Osteoblast (primary cell): Measurements from ENCODE around the gene CD40LG. TPM values are rescaled to one million over a fixed set of nuclear protein-coding genes. Genes with fewer than 3 reads are reported as not detected.

Experiments
- DNase-seq: peaks from one replicate; pipeline ENCODE4 v3.0.0; 2011; ENCODE audit warnings: low spot score, mixed read lengths; ENCODE audit not compliant: insufficient read length; ENCODE audit errors: missing footprints
- H2AFZ ChIP-seq: 2 replicates; pipeline ENCODE4 v1.6.0; 2011; ENCODE audit warnings: mild to moderate bottlenecking, low read length
- H3K27ac ChIP-seq: 2 replicates; pipeline ENCODE4 v1.5.1; 2011; ENCODE audit warnings: mild to moderate bottlenecking, low read depth, low read length, moderate library complexity
- H3K27me3 ChIP-seq: 2 replicates; pipeline ENCODE4 v1.6.0; 2012; ENCODE audit warnings: mild to moderate bottlenecking, control low read depth, inconsistent platforms, low read length, moderate library complexity; ENCODE audit not compliant: insufficient read depth
- H3K36me3 ChIP-seq: 2 replicates; pipeline ENCODE4 v1.5.1; 2011; ENCODE audit warnings: mild to moderate bottlenecking, low read length, control low read depth, moderate library complexity; ENCODE audit not compliant: insufficient read depth
- H3K4me1 ChIP-seq: 2 replicates; pipeline ENCODE4 v1.5.1; 2011; ENCODE audit warnings: mild to moderate bottlenecking, low read length, control low read depth, moderate library complexity; ENCODE audit not compliant: insufficient read depth
- H3K4me2 ChIP-seq: 2 replicates; pipeline ENCODE4 v1.6.0; 2011; ENCODE audit warnings: mild to moderate bottlenecking, low read length; ENCODE audit not compliant: insufficient read depth
- H3K4me3 ChIP-seq: fragments of 200-600 bp; sonication (generic); 3 replicates; pipeline ENCODE4 v1.5.1; 2012; ENCODE audit warnings: mild to moderate bottlenecking, low read length, inconsistent platforms; ENCODE audit not compliant: insufficient read depth
- H3K79me2 ChIP-seq: 2 replicates; pipeline ENCODE4 v1.6.0; 2012; ENCODE audit warnings: mild to moderate bottlenecking, low read length, control low read depth, inconsistent platforms; ENCODE audit not compliant: insufficient read depth
- H3K9me3 ChIP-seq: 2 replicates; pipeline ENCODE4 v1.5.1; 2011; ENCODE audit warnings: low read depth, low read length, control low read depth
- H4K20me1 ChIP-seq: 2 replicates; pipeline ENCODE4 v1.6.0; 2012; ENCODE audit warnings: mild to moderate bottlenecking, low read length, control low read depth; ENCODE audit not compliant: insufficient read depth
- total RNA-seq: library from RNA; depleted of rRNA; stranded (reverse); fragments of >200 nt; gene quantifications from 2 replicates; pipeline ENCODE4 v1.2.3, GENCODE V29; 2012
- TF ChIP-seq, protein P1 (sequence below): IDR thresholded peaks from 2 replicates; pipeline ENCODE4 v1.5.1; 2011; ENCODE audit warnings: mild to moderate bottlenecking, low read depth, low read length, moderate library complexity; ENCODE audit errors: extremely low read depth

Gene CD40LG
- total RNA-seq, 1 donor: not detected

DNA sequence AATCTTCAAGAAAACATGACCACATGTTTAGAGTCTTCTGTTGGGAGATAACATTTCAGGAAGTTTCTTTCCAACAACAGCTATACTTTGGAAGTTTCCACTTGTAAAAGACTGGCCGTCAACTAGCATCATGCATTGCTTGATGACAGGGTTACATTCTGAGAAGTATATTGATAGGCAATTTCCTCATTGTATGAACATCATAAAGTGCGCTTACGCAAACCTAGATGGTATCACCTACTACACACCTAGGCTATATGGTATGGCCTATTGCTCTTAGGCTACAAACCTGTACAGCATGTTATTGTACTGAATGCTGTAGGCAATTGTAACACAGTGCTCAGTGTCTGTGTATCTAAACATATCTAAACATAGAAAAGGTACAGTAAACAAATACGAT, 25.4 kb upstream of the CD40LG start:
- DNase-seq: no peak
- Histone ChIP-seq H3K4me1 (no peaks in the 10 kb centered on the region), H2AFZ (no peak overlapping the region), H4K20me1 (no peaks in the 10 kb centered on the region), H3K79me2 (no peaks in the 10 kb centered on the region), H3K27me3 (peaks cover 3% of the 10 kb centered on the region), H3K4me3 (no peak overlapping the region), H3K9me3 (no peaks in the 10 kb centered on the region), H3K27ac (no peak overlapping the region), H3K4me2 (no peak overlapping the region), H3K36me3 (no peaks in the 10 kb centered on the region)
- TF ChIP-seq, protein P1, sequence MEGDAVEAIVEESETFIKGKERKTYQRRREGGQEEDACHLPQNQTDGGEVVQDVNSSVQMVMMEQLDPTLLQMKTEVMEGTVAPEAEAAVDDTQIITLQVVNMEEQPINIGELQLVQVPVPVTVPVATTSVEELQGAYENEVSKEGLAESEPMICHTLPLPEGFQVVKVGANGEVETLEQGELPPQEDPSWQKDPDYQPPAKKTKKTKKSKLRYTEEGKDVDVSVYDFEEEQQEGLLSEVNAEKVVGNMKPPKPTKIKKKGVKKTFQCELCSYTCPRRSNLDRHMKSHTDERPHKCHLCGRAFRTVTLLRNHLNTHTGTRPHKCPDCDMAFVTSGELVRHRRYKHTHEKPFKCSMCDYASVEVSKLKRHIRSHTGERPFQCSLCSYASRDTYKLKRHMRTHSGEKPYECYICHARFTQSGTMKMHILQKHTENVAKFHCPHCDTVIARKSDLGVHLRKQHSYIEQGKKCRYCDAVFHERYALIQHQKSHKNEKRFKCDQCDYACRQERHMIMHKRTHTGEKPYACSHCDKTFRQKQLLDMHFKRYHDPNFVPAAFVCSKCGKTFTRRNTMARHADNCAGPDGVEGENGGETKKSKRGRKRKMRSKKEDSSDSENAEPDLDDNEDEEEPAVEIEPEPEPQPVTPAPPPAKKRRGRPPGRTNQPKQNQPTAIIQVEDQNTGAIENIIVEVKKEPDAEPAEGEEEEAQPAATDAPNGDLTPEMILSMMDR: no peak

DNA sequence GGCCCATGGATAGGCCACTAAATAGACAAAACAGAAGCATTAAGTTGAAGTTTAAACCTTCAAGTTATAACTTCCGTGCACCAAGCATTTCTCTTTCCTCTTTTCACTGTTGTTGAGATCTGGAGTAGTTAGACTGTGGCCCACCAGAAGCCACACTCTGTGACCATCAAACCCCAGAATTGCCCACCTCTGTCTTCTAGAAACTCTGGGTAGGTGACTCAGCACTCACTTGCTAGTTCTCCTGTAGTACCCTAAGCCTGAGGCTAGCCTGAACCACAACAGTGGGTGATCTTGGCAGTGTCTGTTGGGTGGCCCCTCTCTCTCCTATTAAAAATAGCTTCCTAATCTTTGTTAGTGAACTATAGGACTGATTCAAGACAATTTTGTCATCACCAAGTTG, 24.6 kb upstream of the CD40LG start:
- Histone ChIP-seq H2AFZ (no peak overlapping the region), H3K4me2 (no peak overlapping the region), H3K36me3 (no peaks in the 10 kb centered on the region), H4K20me1 (no peaks in the 10 kb centered on the region), H3K4me1 (no peaks in the 10 kb centered on the region), H3K27me3 (peaks cover 3% of the 10 kb centered on the region), H3K4me3 (no peak overlapping the region), H3K79me2 (no peaks in the 10 kb centered on the region), H3K9me3 (no peaks in the 10 kb centered on the region), H3K27ac (no peak overlapping the region)
- DNase-seq: no peak
- TF ChIP-seq, protein P1: no peak

DNA sequence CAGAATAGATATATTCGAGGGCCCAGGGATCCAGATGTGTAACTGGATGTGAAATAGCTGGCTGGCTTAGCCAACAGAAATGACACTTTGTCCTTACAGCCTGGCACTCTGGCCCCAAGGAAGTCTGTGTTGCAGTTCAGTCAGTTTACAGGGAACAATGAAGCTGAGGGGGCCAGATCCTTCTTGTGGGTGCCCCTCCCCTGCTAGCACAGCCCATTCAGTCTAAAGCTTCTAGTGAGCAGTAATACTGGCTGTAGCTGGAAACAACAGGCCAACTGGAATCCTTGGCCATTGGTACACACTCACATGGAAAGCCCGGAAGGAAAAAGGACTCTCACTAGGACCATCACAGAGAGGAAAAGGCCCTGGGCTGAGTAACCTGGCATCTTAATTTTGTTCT, 22.7 kb upstream of the CD40LG start:
- Histone ChIP-seq H3K79me2 (no peaks in the 10 kb centered on the region), H3K4me1 (no peaks in the 10 kb centered on the region), H4K20me1 (no peaks in the 10 kb centered on the region), H3K36me3 (no peaks in the 10 kb centered on the region), H3K9me3 (no peaks in the 10 kb centered on the region), H3K4me2 (no peak overlapping the region), H3K27ac (no peak overlapping the region), H3K27me3 (peaks cover 3% of the 10 kb centered on the region), H2AFZ (no peak overlapping the region), H3K4me3 (no peak overlapping the region)
- peak; percentile 58 for DNase-seq
- TF ChIP-seq, protein P1: no peak

DNA sequence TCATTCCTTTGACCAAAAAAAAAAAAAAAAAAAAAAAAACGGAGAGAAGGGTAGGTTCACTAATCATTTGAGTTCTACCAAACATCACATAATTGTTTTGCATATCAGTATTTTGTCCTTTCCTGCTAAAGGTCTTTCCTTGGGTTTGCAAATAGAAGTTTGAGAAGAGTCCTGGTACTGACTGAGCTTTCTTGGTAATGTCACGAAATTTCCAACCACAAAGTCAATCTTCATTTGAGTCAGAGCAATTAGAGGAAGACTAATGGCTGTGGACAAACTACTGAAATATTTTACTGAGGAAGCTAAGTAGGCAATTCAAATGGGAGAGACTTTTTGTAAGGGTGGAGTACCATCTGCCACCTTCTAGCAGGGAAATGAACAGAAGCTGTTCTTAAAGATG, 21.7 kb upstream of the CD40LG start:
- H3K4me1 ChIP-seq: no peaks in the 10 kb centered on the region
- H3K9me3 ChIP-seq: no peaks in the 10 kb centered on the region
- DNase-seq: no peak
- no peak overlapping the region for H3K27ac ChIP-seq
- no peak overlapping the region for H3K4me2 ChIP-seq
- peaks cover 3% of the 10 kb centered on the region for H3K27me3 ChIP-seq
- H3K36me3 ChIP-seq: no peaks in the 10 kb centered on the region
- TF ChIP-seq, protein P1: no peak
- no peak overlapping the region for H3K4me3 ChIP-seq
- no peaks in the 10 kb centered on the region for H3K79me2 ChIP-seq
- no peak overlapping the region for H2AFZ ChIP-seq
- no peaks in the 10 kb centered on the region for H4K20me1 ChIP-seq
